Nephron progenitor cell (in vitro differentiated cells): Measurements from ENCODE around the gene KIF3A.

Source experiments
- DNase-seq: peaks from one replicate; pipeline ENCODE4 v3.0.0; 2021
- H3K27ac Mint-ChIP-seq: 2 replicates; pipeline ENCODE4 v1.8.0; 2021; ENCODE audit warnings: mild to moderate bottlenecking, moderate library complexity, mixed read lengths
- H3K27me3 Mint-ChIP-seq: 2 replicates; pipeline ENCODE4 v1.8.0; 2021; ENCODE audit warnings: mild to moderate bottlenecking, low read depth, mixed read lengths; ENCODE audit not compliant: poor library complexity
- H3K36me3 Mint-ChIP-seq: 2 replicates; pipeline ENCODE4 v1.8.0; 2021; ENCODE audit warnings: low read depth, mixed read lengths
- H3K4me1 Mint-ChIP-seq: 2 replicates; pipeline ENCODE4 v1.8.0; 2021; ENCODE audit warnings: mixed read lengths
- H3K4me3 Mint-ChIP-seq: 2 replicates; pipeline ENCODE4 v1.8.0; 2021; ENCODE audit warnings: mild to moderate bottlenecking, moderate library complexity, mixed read lengths
- H3K9me3 Mint-ChIP-seq: 2 replicates; pipeline ENCODE4 v1.8.0; 2021; ENCODE audit warnings: mild to moderate bottlenecking, moderate library complexity, mixed read lengths
- CTCF ChIP-seq: fragments of 200-600 bp; sonication (generic); IDR thresholded peaks from 2 replicates; pipeline ENCODE4 v1.5.0; 2021; ENCODE audit warnings: antibody characterized with exemption

Gene KIF3A

GRCh38 chr5:132680780-132681475 lies 56.4 kb downstream of the KIF3A start:
- H3K4me3 Mint-ChIP-seq: no peak overlapping the region
- H3K4me1 Mint-ChIP-seq: peaks cover 4% of the 10 kb centered on the region
- TF ChIP-seq CTCF: no peak
- no peaks in the 10 kb centered on the region for H3K9me3 Mint-ChIP-seq
- H3K27me3 Mint-ChIP-seq: peaks cover 9% of the 10 kb centered on the region
- no peaks in the 10 kb centered on the region for H3K36me3 Mint-ChIP-seq
- DNase-seq: no peak
- no peak overlapping the region for H3K27ac Mint-ChIP-seq

- Mint-ChIP-seq H3K27me3 (peaks cover 15% of the 10 kb centered on the region), H3K36me3 (no peaks in the 10 kb centered on the region), H3K4me3 (no peak overlapping the region), H3K4me1 (peaks cover 4% of the 10 kb centered on the region), H3K27ac (no peak overlapping the region), H3K9me3 (no peaks in the 10 kb centered on the region)
- no peak for TF ChIP-seq CTCF
- no peak for DNase-seq
These were observed 57.5 kb downstream of the KIF3A start for GRCh38 chr5:132679717-132680380.

GRCh38 chr5:132679166-132679565 lies 58.2 kb downstream of the KIF3A start:
- no peaks in the 10 kb centered on the region for H3K36me3 Mint-ChIP-seq
- no peak overlapping the region for H3K27ac Mint-ChIP-seq
- peaks cover 15% of the 10 kb centered on the region for H3K27me3 Mint-ChIP-seq
- TF ChIP-seq CTCF: no peak
- no peak for DNase-seq
- H3K4me3 Mint-ChIP-seq: no peak overlapping the region
- H3K9me3 Mint-ChIP-seq: no peaks in the 10 kb centered on the region
- H3K4me1 Mint-ChIP-seq: peaks cover 4% of the 10 kb centered on the region

GRCh38 chr5:132678735-132679134 lies 58.6 kb downstream of the KIF3A start:
- no peak for DNase-seq
- H3K27ac Mint-ChIP-seq: no peak overlapping the region
- H3K27me3 Mint-ChIP-seq: peaks cover 15% of the 10 kb centered on the region
- H3K9me3 Mint-ChIP-seq: no peaks in the 10 kb centered on the region
- no peaks in the 10 kb centered on the region for H3K36me3 Mint-ChIP-seq
- TF ChIP-seq CTCF: no peak
- no peak overlapping the region for H3K4me3 Mint-ChIP-seq
- peaks cover 4% of the 10 kb centered on the region for H3K4me1 Mint-ChIP-seq

- no peaks in the 10 kb centered on the region for H3K36me3 Mint-ChIP-seq
- H3K4me1 Mint-ChIP-seq: peaks cover 4% of the 10 kb centered on the region
- no peak for TF ChIP-seq CTCF
- DNase-seq: no peak
- H3K27me3 Mint-ChIP-seq: peaks cover 15% of the 10 kb centered on the region
- H3K4me3 Mint-ChIP-seq: no peak overlapping the region
- no peaks in the 10 kb centered on the region for H3K9me3 Mint-ChIP-seq
- no peak overlapping the region for H3K27ac Mint-ChIP-seq
These were observed 59.5 kb downstream of the KIF3A start for GRCh38 chr5:132677682-132678400.
